AG04450 (cell line): Measurements from ENCODE around the gene PCNX2. TPM values are rescaled to one million over a fixed set of nuclear protein-coding genes. Genes with fewer than 3 reads are reported as not detected.

ENCODE experiments used
- CTCF ChIA-PET: fragments of 300-600, 350-600 bp; formaldehyde crosslinking; extraction: SDS; loops from one replicate; lab custom pipeline; 2022; ENCODE audit warnings: antibody characterized with exemption, inconsistent platforms; lab: Charles Lee
- POLR2A ChIA-PET: fragments of 350-600 bp; formaldehyde crosslinking; extraction: SDS; loops from one replicate; lab custom pipeline; 2021; ENCODE audit warnings: antibody characterized with exemption, inconsistent platforms; lab: Yijun Ruan, JAX
- DNase-seq: peaks from one replicate; pipeline ENCODE4 v3.0.0-alpha.2; 2011; ENCODE audit warnings: low read depth, low spot score
- H3K27ac ChIP-seq: one replicate; pipeline ENCODE4 v1.5.1; 2012; ENCODE audit warnings: low read depth, low read length, control low read depth
- H3K27me3 ChIP-seq: one replicate; pipeline ENCODE4 v1.6.0; 2012; ENCODE audit warnings: low read length; ENCODE audit not compliant: control insufficient read depth, insufficient read depth
- H3K4me3 ChIP-seq: 2 replicates; pipeline ENCODE4 v1.5.1; 2011; ENCODE audit warnings: mild to moderate bottlenecking, low read depth, low read length, control low read depth
- H3K9me3 ChIP-seq: 2 replicates; pipeline ENCODE4 v1.5.1; 2012; ENCODE audit warnings: low read length; ENCODE audit not compliant: control insufficient read depth, insufficient read depth
- polyA plus RNA-seq: library from polyadenylated mRNA; depleted of rRNA; stranded (reverse); fragments of >200 nt; gene quantifications from 2 replicates; pipeline ENCODE4 v1.2.3, GENCODE V29; 2011
- TF ChIP-seq, protein P1 (sequence below): IDR thresholded peaks from 2 replicates; pipeline ENCODE4 v1.5.1; 2011; ENCODE audit warnings: low read depth, low read length, control low read depth, inconsistent platforms

PCNX2 gene
- polyA plus RNA-seq, 1 experiment: 29.8 TPM

DNA sequence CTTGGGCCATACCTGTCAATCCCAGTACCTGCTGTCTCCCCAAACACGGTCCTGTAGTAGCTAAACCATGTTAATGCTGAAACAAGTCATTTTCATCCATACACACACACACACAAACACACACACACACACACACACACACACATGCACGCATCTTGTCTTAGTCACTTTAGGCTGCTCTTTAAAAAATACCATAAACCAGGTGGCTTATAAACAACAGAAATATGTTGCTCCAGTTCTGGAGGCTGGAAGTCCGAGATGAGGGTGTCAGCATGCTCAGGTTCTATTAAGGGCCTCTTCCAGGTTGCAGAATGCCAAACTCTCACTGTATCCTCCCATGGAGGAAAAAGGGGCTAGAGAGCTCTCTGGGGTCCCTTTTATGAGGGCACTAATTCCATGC lies 215.2 kb downstream of the PCNX2 start:
- Histone ChIP-seq H3K9me3 (no peaks in the 10 kb centered on the region), H3K4me3 (no peak overlapping the region), H3K27me3 (no peaks in the 10 kb centered on the region), H3K27ac (no peak overlapping the region)
- POLR2A ChIA-PET: no interaction called here
- DNase-seq: no peak
- CTCF ChIA-PET: no interaction called here
- TF ChIP-seq, protein P1, sequence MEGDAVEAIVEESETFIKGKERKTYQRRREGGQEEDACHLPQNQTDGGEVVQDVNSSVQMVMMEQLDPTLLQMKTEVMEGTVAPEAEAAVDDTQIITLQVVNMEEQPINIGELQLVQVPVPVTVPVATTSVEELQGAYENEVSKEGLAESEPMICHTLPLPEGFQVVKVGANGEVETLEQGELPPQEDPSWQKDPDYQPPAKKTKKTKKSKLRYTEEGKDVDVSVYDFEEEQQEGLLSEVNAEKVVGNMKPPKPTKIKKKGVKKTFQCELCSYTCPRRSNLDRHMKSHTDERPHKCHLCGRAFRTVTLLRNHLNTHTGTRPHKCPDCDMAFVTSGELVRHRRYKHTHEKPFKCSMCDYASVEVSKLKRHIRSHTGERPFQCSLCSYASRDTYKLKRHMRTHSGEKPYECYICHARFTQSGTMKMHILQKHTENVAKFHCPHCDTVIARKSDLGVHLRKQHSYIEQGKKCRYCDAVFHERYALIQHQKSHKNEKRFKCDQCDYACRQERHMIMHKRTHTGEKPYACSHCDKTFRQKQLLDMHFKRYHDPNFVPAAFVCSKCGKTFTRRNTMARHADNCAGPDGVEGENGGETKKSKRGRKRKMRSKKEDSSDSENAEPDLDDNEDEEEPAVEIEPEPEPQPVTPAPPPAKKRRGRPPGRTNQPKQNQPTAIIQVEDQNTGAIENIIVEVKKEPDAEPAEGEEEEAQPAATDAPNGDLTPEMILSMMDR: no peak

DNA sequence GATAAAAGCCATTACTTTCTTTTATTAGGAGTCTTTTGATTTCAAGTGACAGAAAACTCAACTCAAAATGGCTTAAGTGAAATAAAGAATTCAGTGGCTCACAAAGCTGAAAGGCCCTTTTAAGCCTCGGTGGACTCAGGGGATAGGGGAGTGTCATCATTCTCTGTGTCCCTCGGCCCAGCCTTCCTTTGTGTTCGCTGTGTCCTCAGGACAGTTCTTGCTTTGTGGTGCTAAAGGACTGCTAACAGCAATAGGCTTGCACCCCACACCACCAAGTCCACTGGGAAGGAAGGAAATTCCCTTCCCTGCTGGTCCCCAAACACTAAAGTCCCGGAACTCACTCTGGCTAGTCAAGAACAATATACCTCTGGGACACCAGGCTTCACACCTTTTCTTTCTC lies 216.0 kb downstream of the PCNX2 start:
- Histone ChIP-seq H3K4me3 (no peak overlapping the region), H3K27me3 (no peaks in the 10 kb centered on the region), H3K27ac (no peak overlapping the region), H3K9me3 (no peaks in the 10 kb centered on the region)
- ChIA-PET POLR2A (no interaction called here), CTCF (no interaction called here)
- TF ChIP-seq, protein P1: no peak
- no peak for DNase-seq

DNA sequence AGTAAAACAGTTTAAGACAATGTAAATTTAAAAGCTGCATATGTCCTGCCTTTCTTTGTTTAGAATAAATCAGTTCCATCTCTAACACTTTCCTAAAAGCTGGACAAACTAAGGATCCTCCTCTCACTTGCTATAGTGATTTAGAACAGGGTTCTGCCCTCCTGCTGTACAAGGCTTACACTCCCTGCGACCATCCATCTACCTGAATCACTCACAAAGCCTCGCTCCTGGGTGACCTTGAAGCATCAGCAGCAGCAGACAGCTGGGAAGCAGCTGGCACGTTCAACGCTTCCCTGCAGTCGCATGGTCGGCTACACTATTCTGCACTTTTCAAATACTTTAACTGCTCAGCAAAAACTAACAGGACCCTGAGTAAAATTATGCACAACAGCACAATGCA lies 217.1 kb downstream of the PCNX2 start:
- H3K27ac ChIP-seq: no peak overlapping the region
- ChIA-PET POLR2A (no interaction called here), CTCF (no interaction called here)
- peaks cover 6% of the 10 kb centered on the region for H3K9me3 ChIP-seq
- TF ChIP-seq, protein P1: no peak
- no peak for DNase-seq
- H3K27me3 ChIP-seq: no peaks in the 10 kb centered on the region
- no peak overlapping the region for H3K4me3 ChIP-seq

DNA sequence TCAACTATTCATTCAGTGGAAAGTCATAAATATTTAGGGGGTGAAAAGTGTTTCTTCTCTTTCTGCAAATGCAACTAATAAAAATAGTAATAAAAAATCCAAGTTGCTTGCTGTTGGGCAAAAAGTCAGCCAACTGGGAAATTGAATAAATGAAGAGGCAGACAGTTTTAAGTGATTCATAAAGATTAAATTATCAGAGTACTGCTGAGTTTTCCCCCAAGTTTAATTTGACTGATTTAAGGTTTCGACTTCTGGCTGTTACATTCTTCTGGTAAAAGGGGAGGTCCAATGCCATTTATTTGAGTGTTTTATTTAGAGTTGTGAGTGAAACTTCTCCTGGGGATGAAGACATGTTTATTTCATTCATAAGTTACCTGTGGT lies 219.6 kb downstream of the PCNX2 start:
- Histone ChIP-seq H3K4me3 (no peak overlapping the region), H3K27ac (no peak overlapping the region), H3K27me3 (no peaks in the 10 kb centered on the region), H3K9me3 (peaks cover 8% of the 10 kb centered on the region)
- CTCF ChIA-PET: no interaction called here
- TF ChIP-seq, protein P1: no peak
- DNase-seq: no peak
- POLR2A ChIA-PET: interaction anchor here (1.5 to 1.7 kb wide), 2 partner anchors 9 to 37 kb away, joined by 9 to 22 read pairs; no protein-coding TSS in a partner anchor

DNA sequence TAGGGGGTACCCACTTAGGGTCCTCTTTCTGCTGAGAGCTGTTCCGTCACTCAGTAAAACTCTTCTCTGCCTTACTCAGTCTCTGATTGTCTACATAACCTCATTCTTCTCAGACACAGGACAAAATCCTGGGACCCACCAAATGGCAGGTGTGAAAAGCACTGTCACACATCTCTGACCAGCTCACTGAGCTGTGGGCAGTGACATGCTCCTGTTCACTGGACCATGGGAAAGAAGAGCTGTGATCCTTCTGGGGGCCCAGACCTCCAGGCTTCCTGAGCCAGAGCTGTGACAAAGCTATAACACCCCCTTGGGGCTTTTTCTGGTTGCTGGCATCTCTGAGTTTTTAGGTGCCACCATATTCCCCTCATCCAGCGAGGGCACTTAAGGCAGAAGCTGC lies 229.4 kb downstream of the PCNX2 start:
- Histone ChIP-seq H3K27me3 (no peaks in the 10 kb centered on the region), H3K4me3 (no peak overlapping the region), H3K27ac (no peak overlapping the region), H3K9me3 (peaks cover 5% of the 10 kb centered on the region)
- ChIA-PET POLR2A (interaction anchor here (1.2 kb wide), 1 partner anchor 9 kb away, joined by 6 read pairs; no protein-coding TSS in a partner anchor), CTCF (interaction anchor here (0.6 kb wide), 1 partner anchor 451 kb away, joined by 3 read pairs; no protein-coding TSS in a partner anchor)
- TF ChIP-seq, protein P1: no peak
- DNase-seq: no peak
